NB4 (cell line): Measurements from ENCODE around the gene SIPA1.
"Not testable (repeated sequence)": the region's sequence is repeated elsewhere in the genome, so short reads cannot be mapped to it uniquely, and the experiment has no call there.

Source experiments
- DNase-seq: peaks from one replicate; pipeline ENCODE4 v3.0.0; 2010; ENCODE audit warnings: low read depth
- H3K4me3 ChIP-seq: one replicate; pipeline ENCODE4 v1.5.1; 2011; ENCODE audit warnings: mild to moderate bottlenecking, low read depth, low read length, moderate library complexity
- MYC ChIP-seq: IDR thresholded peaks from 2 replicates; pipeline ENCODE4 v1.6.1; 2011; ENCODE audit warnings: low read depth, low read length
- POLR2A ChIP-seq: IDR thresholded peaks from 2 replicates; pipeline ENCODE4 v1.6.1; 2011; ENCODE audit warnings: mild to moderate bottlenecking; ENCODE audit not compliant: insufficient read length; ENCODE audit errors: extremely low read depth
- TF ChIP-seq, protein P1 (sequence below): IDR thresholded peaks from one replicate; pipeline ENCODE4 v1.5.1; 2012; ENCODE audit warnings: low read depth, low read length
- TF ChIP-seq, protein P2 (sequence below): IDR thresholded peaks from 2 replicates; pipeline ENCODE4 v1.6.1; 2011; ENCODE audit warnings: low read depth, low read length

Gene SIPA1

DNA sequence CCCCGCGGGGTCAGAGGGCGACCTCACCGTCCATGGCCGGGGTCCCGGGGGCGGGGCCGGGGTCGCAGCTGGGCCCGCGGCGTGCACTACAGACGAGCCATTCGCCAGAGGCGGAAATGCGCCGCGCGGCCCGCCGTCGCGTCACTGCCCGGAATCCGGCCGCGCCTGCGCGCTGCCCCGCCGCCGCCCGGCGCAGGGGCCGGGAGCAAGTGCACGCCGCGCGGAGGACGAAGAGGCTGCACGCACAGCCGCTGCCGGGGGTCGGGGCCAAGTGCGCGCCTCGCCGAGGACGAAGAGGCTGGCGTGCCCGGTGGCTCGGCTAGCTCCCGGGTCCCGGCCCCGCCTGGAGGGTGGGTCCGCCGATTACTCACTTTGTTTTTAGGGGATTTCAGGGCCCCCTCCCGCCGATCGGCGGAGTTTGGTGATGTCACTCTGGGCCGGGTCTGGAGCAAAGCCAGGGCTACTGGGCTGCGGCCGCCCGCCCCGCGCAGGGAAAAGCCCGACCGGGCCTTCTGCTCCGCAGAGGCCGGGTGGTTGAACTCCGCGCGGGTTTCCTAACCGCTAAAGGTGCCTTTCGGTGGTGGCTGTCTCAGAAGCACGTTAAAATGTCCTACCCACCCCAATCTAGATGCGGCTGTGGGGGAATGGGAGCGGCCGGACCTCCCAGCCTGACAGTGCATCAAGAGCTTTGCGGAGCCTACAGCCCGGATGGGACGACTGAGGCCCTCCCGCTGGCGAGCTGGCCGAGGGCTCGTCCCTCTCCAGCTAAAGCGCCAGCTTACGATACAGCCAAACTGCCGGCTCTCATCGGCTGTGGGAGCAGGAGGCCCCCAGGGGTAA, 25.1 kb downstream of the SIPA1 start, which contains the start of gene RELA:
TSS of gene RELA (minus strand) at position 118 of the 840 bp plus-strand sequence. CDS start at position 34, 84 bp downstream.
- peak within 1 kb of the TSS; percentile 99 for H3K4me3 ChIP-seq
- TF ChIP-seq MYC (no peak; the same call in 1 of the 2 replicates), POLR2A (peak; percentile 54)
- TF ChIP-seq, protein P1, sequence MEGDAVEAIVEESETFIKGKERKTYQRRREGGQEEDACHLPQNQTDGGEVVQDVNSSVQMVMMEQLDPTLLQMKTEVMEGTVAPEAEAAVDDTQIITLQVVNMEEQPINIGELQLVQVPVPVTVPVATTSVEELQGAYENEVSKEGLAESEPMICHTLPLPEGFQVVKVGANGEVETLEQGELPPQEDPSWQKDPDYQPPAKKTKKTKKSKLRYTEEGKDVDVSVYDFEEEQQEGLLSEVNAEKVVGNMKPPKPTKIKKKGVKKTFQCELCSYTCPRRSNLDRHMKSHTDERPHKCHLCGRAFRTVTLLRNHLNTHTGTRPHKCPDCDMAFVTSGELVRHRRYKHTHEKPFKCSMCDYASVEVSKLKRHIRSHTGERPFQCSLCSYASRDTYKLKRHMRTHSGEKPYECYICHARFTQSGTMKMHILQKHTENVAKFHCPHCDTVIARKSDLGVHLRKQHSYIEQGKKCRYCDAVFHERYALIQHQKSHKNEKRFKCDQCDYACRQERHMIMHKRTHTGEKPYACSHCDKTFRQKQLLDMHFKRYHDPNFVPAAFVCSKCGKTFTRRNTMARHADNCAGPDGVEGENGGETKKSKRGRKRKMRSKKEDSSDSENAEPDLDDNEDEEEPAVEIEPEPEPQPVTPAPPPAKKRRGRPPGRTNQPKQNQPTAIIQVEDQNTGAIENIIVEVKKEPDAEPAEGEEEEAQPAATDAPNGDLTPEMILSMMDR = no peak
- TF ChIP-seq, protein P2, sequence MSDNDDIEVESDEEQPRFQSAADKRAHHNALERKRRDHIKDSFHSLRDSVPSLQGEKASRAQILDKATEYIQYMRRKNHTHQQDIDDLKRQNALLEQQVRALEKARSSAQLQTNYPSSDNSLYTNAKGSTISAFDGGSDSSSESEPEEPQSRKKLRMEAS = no peak
- DNase-seq = peak; percentile 95

DNA sequence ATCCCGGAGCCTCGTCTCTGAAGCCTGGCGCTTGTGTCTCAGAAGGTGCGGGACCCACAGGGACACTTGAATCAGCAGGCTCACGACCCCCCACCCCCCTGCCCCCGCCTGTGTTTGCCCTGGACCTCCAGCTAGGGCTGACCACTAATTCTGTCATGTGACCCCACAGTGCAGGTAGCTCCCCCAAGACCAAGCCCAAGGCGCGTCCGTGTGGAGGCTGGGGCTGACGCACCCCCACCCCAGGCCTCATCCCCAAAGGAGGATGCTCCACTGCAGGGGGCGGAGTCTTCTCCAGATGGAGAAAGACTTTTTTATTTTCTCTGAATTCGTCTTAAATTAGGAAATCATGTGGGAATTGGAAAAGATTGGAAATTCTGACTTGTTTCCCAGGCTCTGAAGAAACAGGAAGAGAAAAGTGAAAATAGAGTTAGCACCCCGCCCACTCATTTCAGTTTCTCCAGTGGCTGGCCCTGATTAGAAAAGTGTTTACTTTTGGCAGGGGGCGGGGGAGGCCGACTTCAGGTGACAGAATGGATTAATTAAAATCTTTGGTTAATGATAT, 25.8 kb downstream of the SIPA1 start:
- DNase-seq = no peak
- peak overlapping the region; percentile 75 for H3K4me3 ChIP-seq
- TF ChIP-seq, protein P2 = no peak
- TF ChIP-seq MYC = no peak
- no peak for TF ChIP-seq POLR2A
- TF ChIP-seq, protein P1 = no peak

DNA sequence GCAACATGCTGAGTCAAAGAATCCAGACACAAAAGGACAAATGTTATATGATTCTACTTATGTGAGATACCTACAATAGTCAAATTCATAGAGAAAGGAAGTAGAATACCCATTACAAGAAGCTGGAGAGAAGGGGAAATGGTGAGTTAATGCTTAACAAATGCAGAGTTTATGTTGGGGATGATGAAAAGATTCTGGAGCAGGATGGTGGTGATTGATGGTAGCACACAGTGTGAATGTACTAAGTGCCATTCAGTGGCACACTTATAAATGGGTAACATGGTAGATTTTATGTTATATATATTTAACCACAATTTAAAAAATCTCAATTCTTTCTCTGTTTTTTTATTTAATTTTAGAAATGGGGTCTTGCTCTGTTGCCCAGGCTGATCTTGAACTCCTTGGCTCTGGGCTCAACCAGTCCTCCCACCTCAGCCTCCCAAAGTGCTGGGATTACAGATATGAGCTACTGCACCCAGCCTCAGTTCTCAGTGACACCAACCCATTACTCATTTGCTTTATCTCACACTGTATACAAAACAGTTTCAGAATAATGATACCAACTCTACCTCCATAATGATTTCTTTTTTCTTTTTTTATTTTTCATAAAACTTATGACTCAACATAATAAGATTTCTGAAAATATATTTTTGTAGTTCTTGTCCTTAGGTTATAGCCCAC, 34.4 kb downstream of the SIPA1 start:
- DNase-seq = no peak
- H3K4me3 ChIP-seq = no peak overlapping the region

DNA sequence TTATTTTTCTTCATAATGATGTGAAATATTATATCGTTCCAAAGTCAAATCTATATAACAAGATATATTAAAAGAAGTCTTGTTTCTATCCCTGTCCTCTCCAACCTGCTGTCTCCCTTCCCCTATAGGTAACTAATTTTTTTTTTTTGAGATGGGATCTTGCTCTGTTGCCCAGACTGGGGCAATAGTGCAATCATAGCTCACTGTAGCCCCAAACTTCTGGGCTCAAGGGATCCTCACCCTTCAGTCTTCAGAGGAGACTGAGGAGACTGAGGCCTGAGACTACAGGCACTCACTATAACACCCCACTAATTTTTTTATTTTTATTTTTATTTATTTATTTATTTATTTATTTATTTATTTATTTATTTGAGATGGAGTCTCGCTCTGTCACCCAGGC, 35.1 kb downstream of the SIPA1 start:
- H3K4me3 ChIP-seq = no peak overlapping the region
- TF ChIP-seq, protein P1 = no peak
- no peak for TF ChIP-seq POLR2A
- no peak for TF ChIP-seq MYC
- TF ChIP-seq, protein P2 = no peak

More for the DNA sequence above, 34.4 kb downstream of the SIPA1 start:
- TF ChIP-seq, protein P2 = no peak
- TF ChIP-seq, protein P1 = no peak
- TF ChIP-seq MYC = no peak
- TF ChIP-seq POLR2A = no peak

DNA sequence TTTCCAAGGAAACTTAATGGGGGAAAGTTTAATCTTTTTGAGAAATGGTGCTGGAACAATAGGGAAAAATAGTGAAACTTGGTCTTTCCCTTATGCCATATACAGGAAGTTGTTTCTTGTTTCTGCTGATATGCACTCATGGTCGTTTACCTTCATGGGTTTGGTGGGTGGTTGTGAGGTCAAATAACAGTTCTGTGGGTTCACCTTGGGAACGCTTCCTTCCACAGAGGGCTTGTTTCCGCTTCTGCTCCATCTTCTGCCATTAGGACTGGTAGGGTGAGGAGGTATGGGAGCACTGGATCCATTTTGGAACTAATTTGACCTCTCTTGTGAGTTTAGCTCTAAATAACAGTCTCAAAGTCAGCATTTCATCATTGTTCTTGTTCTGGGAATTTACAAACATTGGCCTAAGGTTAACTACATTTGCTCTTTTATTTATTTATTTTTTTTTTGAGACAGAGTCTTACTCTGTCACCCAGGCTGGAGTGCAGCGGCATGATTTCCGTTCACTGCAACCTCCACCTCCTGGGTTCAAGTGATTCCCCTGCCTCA, 42.4 kb downstream of the SIPA1 start:
- no peak for DNase-seq
- no peak overlapping the region for H3K4me3 ChIP-seq
- TF ChIP-seq, protein P2 = no peak
- TF ChIP-seq, protein P1 = no peak

More for the DNA sequence above, 35.1 kb downstream of the SIPA1 start:
- no peak for DNase-seq

DNA sequence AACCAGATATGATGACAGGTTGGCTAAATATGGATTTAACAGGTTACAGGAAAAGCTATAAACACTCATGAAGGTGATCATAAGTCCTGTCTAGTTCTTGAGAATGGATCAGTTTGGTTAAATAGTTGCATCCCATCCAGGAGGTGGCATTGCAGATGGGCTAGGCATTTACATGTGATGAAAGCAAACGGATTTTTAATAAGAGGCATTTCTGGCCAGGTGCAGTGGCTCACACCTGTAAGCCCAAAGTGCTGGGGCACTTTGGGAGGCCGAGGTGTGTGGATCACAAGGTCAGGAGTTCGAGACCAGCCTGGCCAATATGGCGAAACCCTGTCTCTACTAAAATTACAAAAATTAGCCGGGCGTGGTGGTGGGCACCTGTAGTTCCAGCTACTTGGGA, 45.6 kb downstream of the SIPA1 start:
- DNase-seq, H3K4me3 ChIP-seq: not testable (repeated sequence)
